OCI-LY7 (cell line): ENCODE measurements around the gene PLAC1. TPM values are rescaled to one million over a fixed set of nuclear protein-coding genes. Genes with fewer than 3 reads are reported as not detected.

ENCODE experiments used
- BruUV-seq: library from RNA; stranded (reverse); fragments of 400-500 nt; replicated peaks from 2 replicates; lab custom pipeline; 2021; lab: Mats Ljungman, UMichigan
- CTCF ChIA-PET: fragments of 300-600 bp; sonication (Branson Sonifier 250); formaldehyde crosslinking; loops from one replicate; lab custom pipeline; 2022; ENCODE audit warnings: antibody characterized with exemption; ENCODE audit not compliant: unreplicated experiment; lab: Charles Lee
- POLR2A ChIA-PET: fragments of 300-600 bp; sonication (Branson Sonifier 250); formaldehyde crosslinking; loops from one replicate; lab custom pipeline; 2022; ENCODE audit warnings: antibody characterized with exemption; lab: Charles Lee
- DNase-seq: peaks from one replicate; pipeline ENCODE4 v3.0.0-alpha.2; 2015; ENCODE audit warnings: low spot score
- H2AFZ ChIP-seq: fragments of 200-600 bp; sonication (generic), shearing (Covaris generic); 2 replicates; pipeline ENCODE4 v1.6.1; 2014; ENCODE audit warnings: mild to moderate bottlenecking, antibody characterized with exemption, low read length, moderate library complexity
- H3K27ac ChIP-seq: fragments of 200-600 bp; sonication (generic); 2 replicates; pipeline ENCODE4 v1.5.1; 2014; ENCODE audit warnings: mixed run types, low read depth, mild to moderate bottlenecking, moderate library complexity, low read length, inconsistent platforms; ENCODE audit not compliant: poor library complexity, severe bottlenecking
- H3K36me3 ChIP-seq: fragments of 200-600 bp; sonication (generic); 2 replicates; pipeline ENCODE4 v1.6.1; 2014; ENCODE audit warnings: mild to moderate bottlenecking, antibody characterized with exemption, low read length, moderate library complexity, mixed read lengths; ENCODE audit not compliant: insufficient read depth
- H3K4me1 ChIP-seq: fragments of 200-600 bp; sonication (generic); 2 replicates; pipeline ENCODE4 v1.5.1; 2014; ENCODE audit warnings: mild to moderate bottlenecking, low read length; ENCODE audit not compliant: insufficient read depth, poor library complexity, severe bottlenecking
- H3K4me2 ChIP-seq: fragments of 200-600 bp; sonication (generic); 2 replicates; pipeline ENCODE4 v1.6.1; 2014; ENCODE audit warnings: mild to moderate bottlenecking, low read length
- H3K4me3 ChIP-seq: fragments of 200-600 bp; sonication (generic); 2 replicates; pipeline ENCODE4 v1.5.1; 2014; ENCODE audit warnings: mild to moderate bottlenecking, low read depth, low read length; ENCODE audit not compliant: poor library complexity, severe bottlenecking
- H3K79me2 ChIP-seq: fragments of 200-600 bp; sonication (generic); 2 replicates; pipeline ENCODE4 v1.6.1; 2016; ENCODE audit warnings: low read depth, mild to moderate bottlenecking, low read length, moderate library complexity, mixed read lengths; ENCODE audit not compliant: insufficient read depth
- H3K9me2 ChIP-seq: fragments of 200-600 bp; sonication (generic); 2 replicates; pipeline ENCODE4 v1.6.1; 2016; ENCODE audit warnings: mild to moderate bottlenecking, low read length, mixed read lengths; ENCODE audit not compliant: insufficient read depth
- H3K9me3 ChIP-seq: fragments of 200-600 bp; sonication (generic); 2 replicates; pipeline ENCODE4 v1.6.1; 2014; ENCODE audit warnings: mild to moderate bottlenecking, mixed run types, low read length, mixed read lengths
- H4K20me1 ChIP-seq: fragments of 200-600 bp; sonication (generic); 2 replicates; pipeline ENCODE4 v1.6.1; 2014; ENCODE audit warnings: mild to moderate bottlenecking, antibody characterized with exemption, low read length, moderate library complexity, mixed read lengths; ENCODE audit not compliant: insufficient read depth
- CTCF ChIP-seq: fragments of 200-600 bp; sonication (generic); conservative IDR thresholded peaks from 2 replicates; pipeline ENCODE4 v1.5.1; 2014; ENCODE audit warnings: mild to moderate bottlenecking, antibody characterized with exemption, low read length, moderate library complexity, mixed read lengths
- EZH2phosphoT487 ChIP-seq: fragments of 200-600 bp; sonication (generic); IDR thresholded peaks from 2 replicates; pipeline ENCODE4 v1.6.1; 2018; ENCODE audit warnings: low read depth, borderline replicate concordance, mild to moderate bottlenecking, mixed run types, antibody characterized with exemption, low read length, moderate library complexity, mixed read lengths
- intact Hi-C: fragments of 100-400 bp; cut with micrococcal nuclease; formaldehyde crosslinking; loops from one replicate; pipeline ENCODE4 v1.10.0; 2022; ENCODE audit not compliant: unreplicated experiment
- total RNA-seq, 2 experiments: library from RNA; depleted of rRNA in 1 of 2; stranded (reverse); fragments of >200 nt in 1 of 2; shearing (Covaris generic) in 1 of 2; gene quantifications; 2 replicates each; pipeline ENCODE4 v1.2.3, GENCODE V29; 2014 to 2022

The PLAC1 gene
- total RNA-seq, 2 experiments from 2014 or later: 0.28 TPM; not detected in 1

DNA sequence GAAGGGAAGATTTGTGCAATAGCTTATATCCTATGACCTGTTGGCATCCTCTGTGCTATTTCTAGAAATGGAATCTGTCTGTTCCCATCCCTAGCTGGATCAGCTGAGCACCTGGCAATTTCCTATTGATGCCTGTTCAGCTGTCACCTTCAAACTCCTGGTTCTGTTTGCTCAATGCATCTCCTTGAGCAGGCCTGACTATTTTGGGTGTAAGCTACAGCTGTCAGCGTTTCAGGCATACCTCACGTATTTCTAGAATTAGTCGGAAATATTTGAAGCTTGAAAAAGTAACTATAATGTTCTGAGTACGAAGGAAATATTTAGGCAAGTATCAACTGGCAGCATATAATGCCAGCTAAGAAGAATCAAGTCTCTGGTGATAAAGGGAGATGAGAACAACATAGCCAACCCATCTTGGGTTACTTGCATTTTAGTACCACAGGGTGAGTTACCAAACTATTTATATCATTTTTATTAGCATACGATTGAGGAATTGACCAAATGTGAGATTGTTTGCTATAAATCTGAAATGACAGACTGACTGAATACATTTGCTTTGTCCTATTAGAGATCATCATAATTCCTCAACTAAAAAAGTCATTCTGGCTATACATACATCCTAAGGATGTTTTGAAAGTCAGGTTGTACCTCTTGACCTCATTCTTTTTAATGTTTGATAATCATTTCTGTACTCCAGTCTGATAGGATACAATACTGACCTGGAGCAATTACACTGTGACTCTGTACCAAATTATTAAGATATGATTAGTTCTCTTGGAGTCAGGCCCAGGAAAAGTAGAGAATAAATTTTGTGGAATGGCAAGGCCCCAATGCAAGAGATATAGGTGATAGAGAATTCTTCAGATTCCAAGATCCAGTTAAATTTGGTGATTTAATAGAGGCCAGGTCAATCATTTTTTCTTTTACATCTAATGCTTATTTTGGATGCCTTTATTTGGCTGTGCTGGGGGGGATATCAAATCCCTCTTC lies 36.4 kb upstream of the PLAC1 start:
- POLR2A ChIA-PET: no interaction called here
- no peak for TF ChIP-seq EZH2phosphoT487
- TF ChIP-seq CTCF: no peak
- Histone ChIP-seq H3K27ac (no peak overlapping the region), H3K4me2 (no peak overlapping the region), H3K4me3 (no peak overlapping the region), H4K20me1 (no peaks in the 10 kb centered on the region), H3K9me2 (no peaks in the 10 kb centered on the region), H3K79me2 (no peaks in the 10 kb centered on the region), H3K4me1 (no peaks in the 10 kb centered on the region), H3K9me3 (no peaks in the 10 kb centered on the region), H3K36me3 (no peaks in the 10 kb centered on the region), H2AFZ (no peak overlapping the region)
- CTCF ChIA-PET: no interaction called here
- no peak for DNase-seq
- no TSS peak for BruUV-seq
- intact Hi-C loops: no loop called here

- BruUV-seq: no TSS peak
- no peak overlapping the region for H3K4me2 ChIP-seq
These were observed 35.4 kb upstream of the PLAC1 start for GRCh38 chrX:134693644-134694043.

More at GRCh38 chrX:134693644-134694043, 35.4 kb upstream of the PLAC1 start:
- Histone ChIP-seq H3K27ac (no peak overlapping the region), H3K36me3 (no peaks in the 10 kb centered on the region), H3K79me2 (no peaks in the 10 kb centered on the region), H3K9me3 (no peaks in the 10 kb centered on the region), H3K9me2 (no peaks in the 10 kb centered on the region), H3K4me3 (no peak overlapping the region), H4K20me1 (no peaks in the 10 kb centered on the region), H3K4me1 (no peaks in the 10 kb centered on the region), H2AFZ (no peak overlapping the region)
- DNase-seq: no peak
- ChIA-PET POLR2A (no interaction called here), CTCF (no interaction called here)
- TF ChIP-seq EZH2phosphoT487: no peak
- no peak for TF ChIP-seq CTCF
- intact Hi-C loops: no loop called here
